Tibial nerve (tissue), 3 donors: ENCODE results near the gene SLC44A4.

Source experiments
- POLR2A ChIP-seq, 2 donors: fragments of 450-650 bp; IDR thresholded peaks; one replicate each; pipeline ENCODE4 v1.6.1; 2017; ENCODE audit warnings: antibody characterized with exemption in 2 of 2, mild to moderate bottlenecking in 2 of 2, moderate library complexity in 2 of 2
- TF ChIP-seq, protein P1 (sequence below), 5 experiments: fragments of 200-600 bp in 3 of 5; fragments of 450-650 bp in 2 of 5; sonication (generic) in 3 of 5; IDR thresholded peaks; one replicate each; pipeline ENCODE4 v1.5.1; 2016 to 2019; ENCODE audit warnings: antibody characterized with exemption in 5 of 5, mild to moderate bottlenecking in 3 of 5, moderate library complexity in 2 of 5

- TF ChIP-seq, protein P1, sequence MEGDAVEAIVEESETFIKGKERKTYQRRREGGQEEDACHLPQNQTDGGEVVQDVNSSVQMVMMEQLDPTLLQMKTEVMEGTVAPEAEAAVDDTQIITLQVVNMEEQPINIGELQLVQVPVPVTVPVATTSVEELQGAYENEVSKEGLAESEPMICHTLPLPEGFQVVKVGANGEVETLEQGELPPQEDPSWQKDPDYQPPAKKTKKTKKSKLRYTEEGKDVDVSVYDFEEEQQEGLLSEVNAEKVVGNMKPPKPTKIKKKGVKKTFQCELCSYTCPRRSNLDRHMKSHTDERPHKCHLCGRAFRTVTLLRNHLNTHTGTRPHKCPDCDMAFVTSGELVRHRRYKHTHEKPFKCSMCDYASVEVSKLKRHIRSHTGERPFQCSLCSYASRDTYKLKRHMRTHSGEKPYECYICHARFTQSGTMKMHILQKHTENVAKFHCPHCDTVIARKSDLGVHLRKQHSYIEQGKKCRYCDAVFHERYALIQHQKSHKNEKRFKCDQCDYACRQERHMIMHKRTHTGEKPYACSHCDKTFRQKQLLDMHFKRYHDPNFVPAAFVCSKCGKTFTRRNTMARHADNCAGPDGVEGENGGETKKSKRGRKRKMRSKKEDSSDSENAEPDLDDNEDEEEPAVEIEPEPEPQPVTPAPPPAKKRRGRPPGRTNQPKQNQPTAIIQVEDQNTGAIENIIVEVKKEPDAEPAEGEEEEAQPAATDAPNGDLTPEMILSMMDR (IDR thresholded peaks at IDR 0.05), result no peak
- TF ChIP-seq POLR2A (IDR thresholded peaks at IDR 0.05), result no peak
Observed at GRCh38 chr6:31896856-31897611, 18.2 kb upstream of the SLC44A4 start.
